NT2/D1 (cell line): Measurements from ENCODE around the gene SLIT3.

Experiments
- DNase-seq: peaks from one replicate; pipeline ENCODE4 v3.0.0-alpha.2; 2011; ENCODE audit warnings: low read depth, low spot score
- H3K27me3 ChIP-seq: 2 replicates; pipeline ENCODE4 v1.6.0; 2011; ENCODE audit warnings: mild to moderate bottlenecking; ENCODE audit not compliant: insufficient read length, insufficient read depth
- H3K36me3 ChIP-seq: 2 replicates; pipeline ENCODE4 v1.6.1; 2011; ENCODE audit warnings: mild to moderate bottlenecking, low read length, mixed read lengths; ENCODE audit not compliant: insufficient read depth, insufficient read length
- H3K4me1 ChIP-seq: 2 replicates; pipeline ENCODE4 v1.5.1; 2011; ENCODE audit not compliant: insufficient read depth, insufficient read length
- H3K4me3 ChIP-seq: 2 replicates; pipeline ENCODE4 v1.5.1; 2011; ENCODE audit warnings: low read depth; ENCODE audit not compliant: insufficient read length
- H3K9ac ChIP-seq: 2 replicates; pipeline ENCODE4 v1.6.0; 2011; ENCODE audit warnings: low read depth; ENCODE audit not compliant: insufficient read length
- H3K9me3 ChIP-seq: 2 replicates; pipeline ENCODE4 v1.5.1; 2011; ENCODE audit warnings: mild to moderate bottlenecking, low read length; ENCODE audit not compliant: insufficient read depth
- SUZ12 ChIP-seq: IDR thresholded peaks from 2 replicates; pipeline ENCODE4 v1.6.1; 2011; ENCODE audit not compliant: insufficient read length, insufficient read depth; ENCODE audit errors: extremely low read depth
- YY1 ChIP-seq: IDR thresholded peaks from 2 replicates; pipeline ENCODE4 v1.6.1; 2011; ENCODE audit not compliant: insufficient read length, insufficient read depth
- ZNF274 ChIP-seq: IDR thresholded peaks from 2 replicates; pipeline ENCODE4 v1.6.1; 2011; ENCODE audit warnings: mild to moderate bottlenecking, low read depth, low read length

Gene SLIT3

GRCh38 chr5:169025491-169025890 lies 275.4 kb downstream of the SLIT3 start:
- no peaks in the 10 kb centered on the region for H3K27me3 ChIP-seq
- TF ChIP-seq YY1 (no peak), SUZ12 (no peak), ZNF274 (no peak)

GRCh38 chr5:169024421-169024820 lies 276.5 kb downstream of the SLIT3 start:
- H3K9ac ChIP-seq: no peak overlapping the region
- no peak for DNase-seq
- H3K4me3 ChIP-seq: no peak overlapping the region
- H3K27me3 ChIP-seq: no peaks in the 10 kb centered on the region
- TF ChIP-seq ZNF274 (no peak), YY1 (no peak), SUZ12 (no peak)
- H3K4me1 ChIP-seq: peaks cover 5% of the 10 kb centered on the region
- H3K36me3 ChIP-seq: no peaks in the 10 kb centered on the region
- peaks cover 7% of the 10 kb centered on the region; the same call in 1 of the 2 replicates for H3K9me3 ChIP-seq

More at GRCh38 chr5:169025491-169025890, 275.4 kb downstream of the SLIT3 start:
- H3K36me3 ChIP-seq: no peaks in the 10 kb centered on the region
- peaks cover 5% of the 10 kb centered on the region for H3K4me1 ChIP-seq
- no peak for DNase-seq
- no peak overlapping the region for H3K9ac ChIP-seq
- no peak overlapping the region for H3K4me3 ChIP-seq
- H3K9me3 ChIP-seq: peaks cover 7% of the 10 kb centered on the region; the same call in 1 of the 2 replicates

GRCh38 chr5:169022718-169023117 lies 278.2 kb downstream of the SLIT3 start:
- no peaks in the 10 kb centered on the region for H3K27me3 ChIP-seq
- no peak overlapping the region for H3K4me3 ChIP-seq
- no peaks in the 10 kb centered on the region for H3K36me3 ChIP-seq
- no peak overlapping the region for H3K9ac ChIP-seq
- H3K9me3 ChIP-seq: peaks cover 7% of the 10 kb centered on the region; the same call in 1 of the 2 replicates
- H3K4me1 ChIP-seq: no peaks in the 10 kb centered on the region
- no peak for DNase-seq
- no peak for TF ChIP-seq ZNF274
- TF ChIP-seq SUZ12: no peak
- no peak for TF ChIP-seq YY1

GRCh38 chr5:169020102-169020501 lies 280.8 kb downstream of the SLIT3 start:
- Histone ChIP-seq H3K4me1 (no peaks in the 10 kb centered on the region), H3K9ac (no peak overlapping the region), H3K9me3 (no peaks in the 10 kb centered on the region), H3K4me3 (no peak overlapping the region), H3K27me3 (no peaks in the 10 kb centered on the region), H3K36me3 (no peaks in the 10 kb centered on the region)
- DNase-seq: no peak
- TF ChIP-seq SUZ12 (no peak), YY1 (no peak), ZNF274 (no peak)

GRCh38 chr5:169018925-169019324 lies 282.0 kb downstream of the SLIT3 start:
- no peak for TF ChIP-seq SUZ12
- no peak for TF ChIP-seq ZNF274
- no peak for TF ChIP-seq YY1
- H3K9me3 ChIP-seq: no peaks in the 10 kb centered on the region
- H3K4me1 ChIP-seq: no peaks in the 10 kb centered on the region
- no peak overlapping the region for H3K9ac ChIP-seq
- H3K4me3 ChIP-seq: no peak overlapping the region
- no peaks in the 10 kb centered on the region for H3K36me3 ChIP-seq
- no peak for DNase-seq
- H3K27me3 ChIP-seq: no peaks in the 10 kb centered on the region

GRCh38 chr5:169015991-169016390 lies 284.9 kb downstream of the SLIT3 start:
- Histone ChIP-seq H3K9ac (no peak overlapping the region), H3K27me3 (no peaks in the 10 kb centered on the region), H3K4me3 (no peak overlapping the region), H3K9me3 (no peaks in the 10 kb centered on the region), H3K36me3 (no peaks in the 10 kb centered on the region), H3K4me1 (no peaks in the 10 kb centered on the region)
- DNase-seq: no peak
- no peak for TF ChIP-seq ZNF274
- TF ChIP-seq YY1: no peak

GRCh38 chr5:169013846-169014245 lies 287.1 kb downstream of the SLIT3 start:
- TF ChIP-seq SUZ12 (no peak), ZNF274 (no peak), YY1 (no peak)
- H3K4me1 ChIP-seq: no peaks in the 10 kb centered on the region
- no peak for DNase-seq

GRCh38 chr5:169013208-169013728 lies 287.7 kb downstream of the SLIT3 start:
- TF ChIP-seq YY1: no peak
- TF ChIP-seq SUZ12: no peak
- no peak for TF ChIP-seq ZNF274
- no peak for DNase-seq
- Histone ChIP-seq H3K9ac (no peak overlapping the region), H3K36me3 (no peaks in the 10 kb centered on the region), H3K4me3 (no peak overlapping the region), H3K9me3 (no peaks in the 10 kb centered on the region), H3K27me3 (no peaks in the 10 kb centered on the region), H3K4me1 (no peaks in the 10 kb centered on the region)

More at GRCh38 chr5:169013846-169014245, 287.1 kb downstream of the SLIT3 start:
- H3K9me3 ChIP-seq: no peaks in the 10 kb centered on the region
- no peak overlapping the region for H3K9ac ChIP-seq
- no peak overlapping the region for H3K4me3 ChIP-seq
- no peaks in the 10 kb centered on the region for H3K36me3 ChIP-seq
- H3K27me3 ChIP-seq: no peaks in the 10 kb centered on the region
